Stromal cell of bone marrow (primary cell): ENCODE measurements around the gene C20orf141.
A peak's percentile ranks its signal among the peaks of the same experiment; 100 is the strongest.

Experiments
- DNase-seq: peaks from one replicate; pipeline ENCODE4 v3.0.0-alpha.2; 2012; ENCODE audit warnings: low read depth

C20orf141 gene

DNA sequence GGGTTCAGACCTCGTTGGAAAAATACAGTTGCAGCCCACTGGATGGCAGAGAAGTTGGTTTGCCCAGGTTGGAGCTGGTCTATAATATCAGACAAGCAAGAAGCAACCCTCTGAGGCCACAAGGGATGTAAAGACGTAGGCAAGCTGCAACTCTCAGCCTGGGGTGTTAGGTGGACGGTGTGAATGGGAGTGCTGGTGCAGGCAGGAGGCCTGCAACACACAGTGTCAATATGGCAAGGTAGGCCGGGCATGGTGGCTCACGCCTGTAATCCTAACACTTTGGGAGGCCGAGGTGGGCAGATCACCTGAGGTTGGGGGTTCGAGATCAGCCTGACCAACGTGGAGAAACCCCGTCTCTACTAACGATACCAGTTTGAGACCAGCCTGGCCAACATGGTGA lies 36.3 kb downstream of the C20orf141 start:
- no peak for DNase-seq

DNA sequence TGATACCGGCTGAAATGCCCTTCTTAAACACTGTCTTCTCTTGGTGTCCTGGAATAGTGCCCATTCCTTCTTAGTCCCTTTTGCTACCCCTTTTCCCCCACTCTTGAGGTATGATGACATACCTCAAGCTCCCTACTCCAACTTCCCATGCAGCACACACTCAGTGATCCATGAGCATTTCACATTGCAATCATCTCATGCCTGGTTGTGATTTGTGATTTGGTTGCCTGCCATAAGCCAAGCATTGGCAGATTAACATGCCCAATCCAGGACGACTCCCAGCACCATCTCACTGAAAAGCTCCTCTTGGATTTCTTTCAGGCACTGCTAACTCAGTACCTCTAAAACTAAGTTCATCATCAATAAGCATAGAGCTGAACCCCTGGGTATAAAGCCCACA lies 43.8 kb downstream of the C20orf141 start:
- no peak for DNase-seq

DNA sequence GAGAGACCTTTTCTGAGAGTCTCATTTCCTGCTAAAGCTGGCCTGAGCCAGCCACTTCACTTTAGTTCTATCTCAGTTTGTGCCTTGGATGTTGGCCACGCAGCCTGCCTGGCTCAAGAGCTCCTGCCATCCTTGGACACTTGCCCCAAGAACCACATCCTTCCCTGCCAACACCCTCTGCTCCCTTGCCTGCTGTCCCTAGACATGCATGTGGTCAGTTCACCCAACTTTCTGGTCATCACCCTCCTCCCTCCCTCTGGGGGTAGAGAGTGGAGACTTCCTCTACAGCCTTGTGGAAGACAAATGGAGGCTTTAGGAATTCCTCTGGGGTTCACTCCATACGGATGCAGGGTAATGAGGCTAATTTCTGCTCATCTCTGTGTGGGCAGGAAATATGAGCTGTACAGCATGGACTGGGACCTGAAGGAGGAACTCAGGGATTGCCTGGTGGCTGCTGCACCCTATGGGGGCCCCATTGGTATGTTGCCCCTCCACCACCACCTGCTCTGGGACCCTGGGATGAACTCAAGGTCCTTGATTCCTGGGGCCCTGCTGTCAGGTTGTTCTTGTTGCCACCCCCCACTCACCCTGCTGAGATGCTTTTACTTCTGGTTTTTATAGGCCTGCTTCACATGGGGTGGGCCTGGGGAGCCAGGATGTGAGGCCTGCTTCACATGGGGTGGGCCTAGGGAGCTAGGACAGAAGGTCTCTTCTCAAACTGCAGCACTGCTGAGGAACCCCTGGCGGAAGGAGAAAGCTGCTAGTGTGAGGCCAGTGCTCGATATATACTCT lies 44.7 kb downstream of the C20orf141 start:
- DNase-seq: peak; percentile 64

DNA sequence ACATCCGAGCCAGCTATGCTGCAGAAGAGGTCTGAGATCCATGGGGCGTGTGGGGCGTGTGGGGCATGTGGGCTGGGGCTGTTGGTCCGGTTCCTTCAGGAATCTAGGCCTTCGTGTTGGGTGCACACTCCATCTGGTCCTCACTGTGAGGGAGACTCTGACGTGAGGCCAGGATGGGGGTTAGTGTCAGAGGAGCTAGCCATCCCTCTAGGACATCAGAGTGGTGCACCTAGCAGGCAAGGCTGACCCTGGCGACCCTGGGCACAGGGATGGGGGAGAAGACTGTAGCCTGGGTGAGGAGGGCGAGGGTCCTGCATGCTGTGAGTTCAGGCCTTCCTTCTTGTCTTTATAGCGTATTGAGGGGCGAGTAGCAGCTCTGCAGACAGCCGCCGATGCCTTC lies 49.8 kb downstream of the C20orf141 start:
- DNase-seq: no peak

DNA sequence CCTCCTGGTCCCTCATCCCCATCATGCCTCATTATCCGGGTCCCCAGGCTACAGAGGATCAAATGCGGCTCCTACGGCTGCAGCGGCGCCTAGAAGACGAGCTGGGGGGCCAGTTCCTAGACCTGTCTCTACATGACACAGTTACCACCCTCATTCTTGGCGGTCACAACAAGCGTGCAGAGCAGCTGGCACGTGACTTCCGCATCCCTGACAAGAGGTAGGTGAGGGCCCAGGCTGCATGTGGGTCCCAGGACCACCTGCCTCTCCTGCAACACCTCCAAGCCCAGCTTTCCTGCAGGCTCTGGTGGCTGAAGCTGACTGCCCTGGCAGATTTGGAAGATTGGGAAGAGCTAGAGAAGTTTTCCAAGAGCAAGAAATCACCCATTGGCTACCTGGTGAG lies 50.3 kb downstream of the C20orf141 start:
- no peak for DNase-seq
